Right atrium auricular region (tissue), 2 donors: ENCODE results near the gene COLEC11. TPM values are rescaled to one million over a fixed set of nuclear protein-coding genes. Genes with fewer than 3 reads are reported as not detected.

Source experiments
- DNase-seq: peaks from one replicate; pipeline ENCODE4 v3.0.0-alpha.2; 2019; ENCODE audit warnings: low spot score
- H3K27ac ChIP-seq, 2 donors: fragments of 200-600 bp; sonication (generic); 1 replicate in 1 of 2; 2 replicates in 1 of 2; pipeline ENCODE4 v1.5.1; 2016 to 2019
- H3K27me3 ChIP-seq, 2 donors: fragments of 200-600 bp; sonication (generic); one replicate each; pipeline versions ENCODE4 v1.5.1 to v1.6.0; 2017 to 2019
- H3K36me3 ChIP-seq: fragments of 200-600 bp; sonication (generic); one replicate; pipeline ENCODE4 v1.5.1; 2016
- H3K4me1 ChIP-seq, 2 donors: fragments of 200-600 bp; sonication (generic); one replicate each; pipeline versions ENCODE4 v1.5.1 to v1.6.0; 2017 to 2019
- H3K4me3 ChIP-seq, 2 donors: fragments of 200-600 bp; sonication (generic); 1 replicate in 1 of 2; 2 replicates in 1 of 2; pipeline ENCODE4 v1.5.1; 2017 to 2019; ENCODE audit warnings: mild to moderate bottlenecking in 1 of 2, moderate library complexity in 1 of 2
- H3K9me3 ChIP-seq, 2 donors: fragments of 200-600 bp; sonication (generic); one replicate each; pipeline ENCODE4 v1.5.1; 2019
- CTCF ChIP-seq, 2 donors: fragments of 200-600 bp; sonication (generic); IDR thresholded peaks; one replicate each; pipeline ENCODE4 v1.5.1; 2019; ENCODE audit warnings: antibody characterized with exemption in 2 of 2
- total RNA-seq, 2 donors: library from RNA; depleted of rRNA; stranded (reverse); fragments of >200 nt; gene quantifications; one replicate each; pipeline ENCODE4 v1.1.0, GENCODE V29; 2016

The COLEC11 gene
- total RNA-seq, 2 donors from 2014 or later, result 27.8 to 56.6 TPM

GRCh38 chr2:3636586-3637310 is 41.8 kb downstream of the COLEC11 start:
- Histone ChIP-seq H3K27ac (no peak overlapping the region), H3K4me3 (no peak overlapping the region), H3K27me3 (no peaks in the 10 kb centered on the region), H3K9me3 (no peaks in the 10 kb centered on the region), H3K36me3 (no peaks in the 10 kb centered on the region), H3K4me1 (no peaks in the 10 kb centered on the region)
- TF ChIP-seq CTCF (IDR thresholded peaks at IDR 0.05), result no peak
- DNase-seq, result no peak

GRCh38 chr2:3637311-3637675 is 42.4 kb downstream of the COLEC11 start:
- Histone ChIP-seq H3K27ac (no peak overlapping the region), H3K9me3 (no peaks in the 10 kb centered on the region), H3K27me3 (no peaks in the 10 kb centered on the region), H3K4me1 (no peaks in the 10 kb centered on the region), H3K4me3 (no peak overlapping the region), H3K36me3 (no peaks in the 10 kb centered on the region)
- TF ChIP-seq CTCF (IDR thresholded peaks at IDR 0.05), result no peak
- no peak for DNase-seq

DNA sequence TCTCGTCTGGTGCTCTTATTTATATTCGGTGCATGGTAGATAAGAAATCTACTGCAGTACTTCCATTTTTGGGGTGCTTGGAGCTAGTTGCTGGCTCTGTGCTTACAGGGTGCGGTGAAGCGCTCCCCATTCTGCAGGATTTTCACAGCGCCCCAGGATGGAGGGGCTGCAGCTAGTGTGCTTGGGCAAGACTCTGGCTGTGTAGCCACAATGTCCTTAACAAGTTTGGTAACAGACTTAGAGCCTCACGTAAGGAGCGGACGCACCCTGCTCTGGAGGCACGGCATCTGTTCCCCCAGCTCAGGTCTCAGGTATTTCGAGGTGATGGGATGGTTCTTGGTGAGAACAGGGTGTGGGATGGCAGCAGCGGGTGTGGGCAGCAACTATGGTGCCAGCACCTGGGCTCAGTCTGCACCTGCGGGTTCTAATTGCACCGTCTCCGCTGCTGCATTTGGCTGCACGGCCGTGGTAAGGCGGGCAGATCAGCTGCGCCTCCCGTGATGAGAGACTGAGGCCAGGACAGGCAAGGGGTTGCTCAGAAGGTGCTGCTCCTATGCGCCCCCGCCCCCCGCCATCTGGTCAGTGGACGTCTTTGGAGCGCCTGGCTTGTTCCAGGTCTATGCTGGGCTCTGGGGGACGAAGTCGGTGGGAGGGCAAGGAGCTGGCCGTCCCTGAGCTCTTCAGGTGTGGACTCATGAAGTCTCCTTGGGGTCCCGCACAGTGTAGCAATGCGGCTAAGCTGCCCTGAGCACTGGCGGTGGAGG is 43.0 kb downstream of the COLEC11 start:
- H3K27ac ChIP-seq, result no peak overlapping the region
- no peak for TF ChIP-seq CTCF (IDR thresholded peaks at IDR 0.05)
- no peak for DNase-seq
- no peaks in the 10 kb centered on the region for H3K9me3 ChIP-seq
- H3K27me3 ChIP-seq, result no peaks in the 10 kb centered on the region
- H3K36me3 ChIP-seq, result no peaks in the 10 kb centered on the region
- H3K4me1 ChIP-seq, result no peaks in the 10 kb centered on the region
- H3K4me3 ChIP-seq, result no peak overlapping the region

DNA sequence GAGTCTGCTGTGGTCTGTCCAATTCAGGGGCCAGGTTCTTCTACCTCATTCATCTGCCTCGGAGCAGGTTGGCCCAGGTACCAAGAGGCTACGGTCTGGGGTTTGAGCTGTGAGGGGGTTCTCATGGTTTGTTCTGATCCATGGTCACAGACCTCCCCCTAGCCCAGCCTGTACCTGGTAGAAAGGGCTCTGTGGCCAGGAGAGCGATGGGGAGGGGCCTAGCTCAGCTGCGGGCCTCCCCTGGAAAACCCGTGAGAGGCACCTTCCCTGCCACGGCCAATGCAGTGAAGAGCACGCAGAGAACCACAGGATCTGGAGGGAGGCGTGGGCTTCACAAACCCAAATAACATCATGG is 43.5 kb downstream of the COLEC11 start:
- TF ChIP-seq CTCF (IDR thresholded peaks at IDR 0.05), result no peak
- Histone ChIP-seq H3K27ac (no peak overlapping the region), H3K27me3 (no peaks in the 10 kb centered on the region), H3K4me1 (no peaks in the 10 kb centered on the region), H3K36me3 (no peaks in the 10 kb centered on the region), H3K9me3 (no peaks in the 10 kb centered on the region), H3K4me3 (no peak overlapping the region)
- no peak for DNase-seq

GRCh38 chr2:3639015-3639630 is 44.2 kb downstream of the COLEC11 start:
- Histone ChIP-seq H3K4me3 (no peak overlapping the region), H3K9me3 (no peaks in the 10 kb centered on the region), H3K27ac (no peak overlapping the region), H3K36me3 (no peaks in the 10 kb centered on the region), H3K4me1 (no peaks in the 10 kb centered on the region), H3K27me3 (no peaks in the 10 kb centered on the region)
- TF ChIP-seq CTCF (IDR thresholded peaks at IDR 0.05), result no peak
- no peak for DNase-seq
